HL-60 (cell line): ENCODE measurements around the gene LANCL2.

Experiments used
- GABPA ChIP-seq: IDR thresholded peaks from 2 replicates; pipeline ENCODE4 v1.6.1; 2012; ENCODE audit warnings: low read depth
- POLR2AphosphoS5 ChIP-seq: IDR thresholded peaks from 2 replicates; pipeline ENCODE4 v1.6.1; 2012; ENCODE audit warnings: low read depth
- REST ChIP-seq: IDR thresholded peaks from 2 replicates; pipeline ENCODE4 v1.6.1; 2012; ENCODE audit warnings: low read depth; ENCODE audit not compliant: insufficient replicate concordance
- TF ChIP-seq, protein P1 (sequence below): IDR thresholded peaks from one replicate; pipeline ENCODE4 v1.5.1; 2011; ENCODE audit warnings: low read length, control low read depth, inconsistent platforms; ENCODE audit not compliant: insufficient read depth

DNA sequence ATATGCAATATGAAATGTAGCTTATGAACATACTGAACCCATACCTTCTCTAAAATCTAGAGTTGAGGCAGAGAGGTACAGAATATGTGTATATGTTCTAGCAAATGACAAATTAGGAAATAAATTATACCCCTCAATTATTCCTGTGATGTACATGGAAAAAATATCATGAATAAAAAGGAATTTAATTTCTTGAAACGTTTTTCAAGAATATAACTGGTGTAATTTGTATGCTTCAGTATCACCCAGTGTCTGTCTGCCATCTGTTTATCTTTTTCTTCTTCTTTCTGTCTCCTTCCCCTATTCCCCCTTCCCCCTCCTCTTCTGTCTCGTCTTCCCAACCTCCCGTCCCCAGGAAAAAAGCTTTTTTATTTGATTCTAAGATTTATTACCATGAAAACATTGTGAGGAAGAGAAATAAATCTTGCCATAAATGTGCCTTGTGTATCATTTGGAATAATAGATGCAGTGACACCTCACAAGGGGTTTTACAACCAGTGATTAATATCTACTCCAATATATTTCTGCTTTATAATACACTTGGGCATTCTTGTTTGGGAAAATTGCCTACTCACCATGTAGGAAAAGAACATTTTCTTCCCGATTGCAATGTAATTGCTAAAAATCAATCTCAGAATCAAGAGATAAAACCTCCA lies 12.2 kb downstream of the LANCL2 start:
- TF ChIP-seq POLR2AphosphoS5, result no peak
- TF ChIP-seq, protein P1, sequence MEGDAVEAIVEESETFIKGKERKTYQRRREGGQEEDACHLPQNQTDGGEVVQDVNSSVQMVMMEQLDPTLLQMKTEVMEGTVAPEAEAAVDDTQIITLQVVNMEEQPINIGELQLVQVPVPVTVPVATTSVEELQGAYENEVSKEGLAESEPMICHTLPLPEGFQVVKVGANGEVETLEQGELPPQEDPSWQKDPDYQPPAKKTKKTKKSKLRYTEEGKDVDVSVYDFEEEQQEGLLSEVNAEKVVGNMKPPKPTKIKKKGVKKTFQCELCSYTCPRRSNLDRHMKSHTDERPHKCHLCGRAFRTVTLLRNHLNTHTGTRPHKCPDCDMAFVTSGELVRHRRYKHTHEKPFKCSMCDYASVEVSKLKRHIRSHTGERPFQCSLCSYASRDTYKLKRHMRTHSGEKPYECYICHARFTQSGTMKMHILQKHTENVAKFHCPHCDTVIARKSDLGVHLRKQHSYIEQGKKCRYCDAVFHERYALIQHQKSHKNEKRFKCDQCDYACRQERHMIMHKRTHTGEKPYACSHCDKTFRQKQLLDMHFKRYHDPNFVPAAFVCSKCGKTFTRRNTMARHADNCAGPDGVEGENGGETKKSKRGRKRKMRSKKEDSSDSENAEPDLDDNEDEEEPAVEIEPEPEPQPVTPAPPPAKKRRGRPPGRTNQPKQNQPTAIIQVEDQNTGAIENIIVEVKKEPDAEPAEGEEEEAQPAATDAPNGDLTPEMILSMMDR, result no peak
- TF ChIP-seq REST, result no peak
- no peak for TF ChIP-seq GABPA
